ENCODE results near the gene CPSF4L. TPM values are rescaled to one million over a fixed set of nuclear protein-coding genes. Genes with fewer than 3 reads are reported as not detected.

CPSF4L gene
- total and polyA plus RNA-seq, 7 experiments from 2014 or later: not detected

- H3K27me3 ChIP-seq (ENCODE audit: control insufficient read depth in 2 of 2, insufficient read depth in 2 of 2, low read length in 2 of 2): no peaks in the 10 kb centered on the region
- Mint-ChIP-seq H3K27ac (peak overlapping the region; percentile 92 to 98 (median 96)), H3K4me1 (peaks cover 50 to 81% (median 69%) of the 10 kb centered on the region in 7 donors), H3K9me3 (no peaks in the 10 kb centered on the region), H3K27me3 (no peaks in the 10 kb centered on the region), H3K36me3 (peaks cover 6 to 25% (median 12%) of the 10 kb centered on the region in 5 donors), H3K4me3 (peak overlapping the region; percentile 90 to 98 (median 95))
- H3K9me3 ChIP-seq (ENCODE audit: control insufficient read depth in 2 of 3, low read length in 3 of 3): no peaks in the 10 kb centered on the region
- ATAC-seq: peak; percentile 54
- ChIA-PET CTCF (interaction anchor here (0.5 to 1.8 kb wide), 6 partner anchors 13 to 506 kb away, joined by 3 to 9 read pairs (median 5); partner anchors contain the start of gene COG1), POLR2A (interaction anchor here (0.6 to 4.0 kb wide), 8 partner anchors 12 to 513 kb away, joined by 3 to 30 read pairs (median 5); partner anchors contain the start of gene COG1)
- H3K27ac ChIP-seq (ENCODE audit: low read depth, low read length): peak overlapping the region; percentile 86
- intact Hi-C loops (cut with micrococcal nuclease): loop anchor here (1.0 to 10.0 kb wide), 13 partner anchors 20 to 1515 kb away; partner anchors contain the start of genes SLC39A11 (in 2 of the 2), CDC42EP4 (in 1 of the 2), COG1 (in 1 of the 2) and NHERF1 (in 1 of the 2)
- peak in 1 of 9 donors; percentile 18 for DNase-seq
- H3K4me1 ChIP-seq (ENCODE audit: control insufficient read depth in 2 of 2, insufficient read depth in 2 of 2, low read length in 2 of 2): peaks cover 20 to 33% of the 10 kb centered on the region in 2 donors
- H3K4me3 ChIP-seq (ENCODE audit: low read length): peak overlapping the region; percentile 87
- peaks cover 0 to 27% (median 0%) of the 10 kb centered on the region in 3 experiments for H3K36me3 ChIP-seq (ENCODE audit: control insufficient read depth in 2 of 3, insufficient read depth in 3 of 3, low read length in 3 of 3)
Measured at GRCh38 chr17:73232587-73233373, 28.9 kb downstream of the CPSF4L start.

GRCh38 chr17:73231841-73232586 lies 29.7 kb downstream of the CPSF4L start:
- peaks cover 20 to 32% of the 10 kb centered on the region in 2 donors for H3K4me1 ChIP-seq (ENCODE audit: control insufficient read depth in 2 of 2, insufficient read depth in 2 of 2, low read length in 2 of 2)
- Mint-ChIP-seq H3K4me3 (peak overlapping the region; percentile 90 to 98 (median 95)), H3K27me3 (no peaks in the 10 kb centered on the region), H3K36me3 (peaks cover 6 to 26% (median 16%) of the 10 kb centered on the region in 5 donors), H3K4me1 (peaks cover 52 to 81% (median 70%) of the 10 kb centered on the region in 7 donors), H3K9me3 (no peaks in the 10 kb centered on the region), H3K27ac (peak overlapping the region; percentile 92 to 98 (median 96))
- H3K9me3 ChIP-seq (ENCODE audit: control insufficient read depth in 2 of 3, low read length in 3 of 3): no peaks in the 10 kb centered on the region
- CTCF ChIA-PET: interaction anchor here (1.0 to 1.8 kb wide), 6 partner anchors 12 to 505 kb away, joined by 4 to 9 read pairs (median 5); partner anchors contain the start of gene COG1
- H3K4me3 ChIP-seq (ENCODE audit: low read length): peak overlapping the region; percentile 87
- ATAC-seq (peak; percentile 98), DNase-seq (peak; percentile 93 to 99 (median 96))
- peaks cover 0 to 27% (median 0%) of the 10 kb centered on the region in 3 experiments for H3K36me3 ChIP-seq (ENCODE audit: control insufficient read depth in 2 of 3, insufficient read depth in 3 of 3, low read length in 3 of 3)
- no peaks in the 10 kb centered on the region for H3K27me3 ChIP-seq (ENCODE audit: control insufficient read depth in 2 of 2, insufficient read depth in 2 of 2, low read length in 2 of 2)
- POLR2A ChIA-PET: interaction anchor here (0.6 to 4.0 kb wide), 8 partner anchors 11 to 512 kb away, joined by 3 to 30 read pairs (median 5); partner anchors contain the start of gene COG1
- intact Hi-C loops (cut with micrococcal nuclease): loop anchor here (1.0 to 10.0 kb wide), 13 partner anchors 19 to 1515 kb away; partner anchors contain the start of genes SLC39A11 (in 2 of the 2), CDC42EP4 (in 1 of the 2), COG1 (in 1 of the 2) and NHERF1 (in 1 of the 2)
- H3K27ac ChIP-seq (ENCODE audit: low read depth, low read length): peak overlapping the region; percentile 86

DNA sequence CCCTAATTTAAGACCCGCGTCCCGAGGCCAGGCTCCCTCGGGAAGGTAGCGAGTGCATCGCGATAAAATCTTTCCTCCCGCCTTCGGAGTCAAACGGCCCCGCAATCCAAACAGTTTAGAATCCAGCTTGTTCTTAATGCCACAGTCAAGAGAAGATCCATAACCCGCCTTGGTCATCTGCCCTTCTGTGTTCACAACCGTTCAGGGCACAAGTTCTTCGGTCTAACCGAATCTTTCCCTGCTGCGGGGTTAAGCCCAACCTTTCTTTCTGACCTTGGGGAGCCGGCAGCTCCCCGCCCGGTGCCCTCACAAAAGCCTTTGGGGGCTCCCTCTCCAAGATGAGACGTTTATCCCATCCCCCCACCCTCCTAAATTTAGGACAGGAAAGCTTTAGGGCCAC lies 30.3 kb downstream of the CPSF4L start:
- H3K27me3 Mint-ChIP-seq: no peaks in the 10 kb centered on the region
- peaks cover 48 to 81% (median 70%) of the 10 kb centered on the region in 7 donors for H3K4me1 Mint-ChIP-seq
- peaks cover 6 to 28% (median 16%) of the 10 kb centered on the region in 5 donors for H3K36me3 Mint-ChIP-seq
- no peaks in the 10 kb centered on the region for H3K9me3 Mint-ChIP-seq
- intact Hi-C loops (cut with micrococcal nuclease): loop anchor here (5.0 to 10.0 kb wide), 4 partner anchors 504 to 1516 kb away; partner anchors contain the start of genes NHERF1 (in 1 of the 2) and RPL38 (in 1 of the 2)
- H3K4me3 ChIP-seq (ENCODE audit: low read length): peak overlapping the region; percentile 87
- peaks cover 24 to 32% of the 10 kb centered on the region in 2 donors for H3K4me1 ChIP-seq (ENCODE audit: control insufficient read depth in 2 of 2, insufficient read depth in 2 of 2, low read length in 2 of 2)
- H3K9me3 ChIP-seq (ENCODE audit: control insufficient read depth in 2 of 3, low read length in 3 of 3): no peaks in the 10 kb centered on the region
- CTCF ChIA-PET: interaction anchor here (1.0 to 1.8 kb wide), 5 partner anchors 24 to 504 kb away, joined by 4 to 9 read pairs (median 5); partner anchors contain the start of gene COG1
- DNase-seq: peak in 1 of 9 donors; percentile 5
- POLR2A ChIA-PET: interaction anchor here (1.2 to 4.0 kb wide), 5 partner anchors 10 to 504 kb away, joined by 5 to 30 read pairs (median 5); partner anchors contain the start of gene COG1
- H3K27ac Mint-ChIP-seq: peak overlapping the region; percentile 89 to 98 (median 96)
- H3K27me3 ChIP-seq (ENCODE audit: control insufficient read depth in 2 of 2, insufficient read depth in 2 of 2, low read length in 2 of 2): no peaks in the 10 kb centered on the region
- H3K36me3 ChIP-seq (ENCODE audit: control insufficient read depth in 2 of 3, insufficient read depth in 3 of 3, low read length in 3 of 3): peaks cover 0 to 26% (median 0%) of the 10 kb centered on the region in 3 experiments
- ATAC-seq: no peak
- H3K27ac ChIP-seq (ENCODE audit: low read depth, low read length): peak overlapping the region; percentile 86
- peak overlapping the region; percentile 90 to 98 (median 95) for H3K4me3 Mint-ChIP-seq

GRCh38 chr17:73230088-73230487 lies 31.6 kb downstream of the CPSF4L start:
- H3K27me3 ChIP-seq (ENCODE audit: control insufficient read depth in 2 of 2, insufficient read depth in 2 of 2, low read length in 2 of 2): no peaks in the 10 kb centered on the region
- H3K4me1 ChIP-seq (ENCODE audit: control insufficient read depth in 2 of 2, insufficient read depth in 2 of 2, low read length in 2 of 2): peaks cover 24 to 32% of the 10 kb centered on the region in 2 donors
- intact Hi-C loops (cut with micrococcal nuclease): loop anchor here (5.0 to 10.0 kb wide), 4 partner anchors 503 to 1517 kb away; partner anchors contain the start of genes NHERF1 (in 1 of the 2) and RPL38 (in 1 of the 2)
- ChIA-PET CTCF (no interaction called here), POLR2A (interaction anchor here (0.9 to 4.0 kb wide), 2 partner anchors 18 to 38 kb away, joined by 3 to 21 read pairs; partner anchors contain the start of gene COG1)
- peak overlapping the region in 3 of 9 donors; percentile 25 to 76 (median 59) for H3K27ac Mint-ChIP-seq
- peak overlapping the region; percentile 90 to 98 (median 95) for H3K4me3 Mint-ChIP-seq
- H3K36me3 ChIP-seq (ENCODE audit: control insufficient read depth in 2 of 3, insufficient read depth in 3 of 3, low read length in 3 of 3): peaks cover 0 to 13% (median 0%) of the 10 kb centered on the region in 3 experiments
- H3K9me3 Mint-ChIP-seq: no peaks in the 10 kb centered on the region
- no peak overlapping the region for H3K4me3 ChIP-seq (ENCODE audit: low read length)
- ATAC-seq (no peak), DNase-seq (no peak)
- no peak overlapping the region for H3K27ac ChIP-seq (ENCODE audit: low read depth, low read length)
- no peaks in the 10 kb centered on the region for H3K9me3 ChIP-seq (ENCODE audit: control insufficient read depth in 2 of 3, low read length in 3 of 3)
- peaks cover 48 to 79% (median 68%) of the 10 kb centered on the region in 7 donors for H3K4me1 Mint-ChIP-seq
- no peaks in the 10 kb centered on the region for H3K27me3 Mint-ChIP-seq
- H3K36me3 Mint-ChIP-seq: peaks cover 0 to 23% (median 4%) of the 10 kb centered on the region in 5 donors

GRCh38 chr17:73228748-73229236 lies 32.9 kb downstream of the CPSF4L start:
- POLR2A ChIA-PET: interaction anchor here (1.8 to 4.0 kb wide), 2 partner anchors 17 to 34 kb away, joined by 7 to 21 read pairs; no protein-coding TSS in a partner anchor
- H3K27ac ChIP-seq (ENCODE audit: low read depth, low read length): peak overlapping the region; percentile 12
- Mint-ChIP-seq H3K9me3 (no peaks in the 10 kb centered on the region), H3K4me1 (peaks cover 53 to 81% (median 73%) of the 10 kb centered on the region in 7 donors), H3K4me3 (peak overlapping the region; percentile 0 to 61 (median 34)), H3K27ac (peak overlapping the region in 7 of 9 donors; percentile 3 to 65 (median 21)), H3K36me3 (peaks cover 0 to 23% (median 4%) of the 10 kb centered on the region in 5 donors), H3K27me3 (no peaks in the 10 kb centered on the region)
- H3K9me3 ChIP-seq (ENCODE audit: control insufficient read depth in 2 of 3, low read length in 3 of 3): no peaks in the 10 kb centered on the region
- peaks cover 0 to 13% (median 0%) of the 10 kb centered on the region in 3 experiments for H3K36me3 ChIP-seq (ENCODE audit: control insufficient read depth in 2 of 3, insufficient read depth in 3 of 3, low read length in 3 of 3)
- ATAC-seq (no peak), DNase-seq (no peak)
- CTCF ChIA-PET: interaction anchor here (1.3 kb wide), 1 partner anchor 502 kb away, joined by 3 read pairs; no protein-coding TSS in a partner anchor
- H3K27me3 ChIP-seq (ENCODE audit: control insufficient read depth in 2 of 2, insufficient read depth in 2 of 2, low read length in 2 of 2): no peaks in the 10 kb centered on the region
- H3K4me3 ChIP-seq (ENCODE audit: low read length): no peak overlapping the region
- peaks cover 28 to 29% of the 10 kb centered on the region in 2 donors for H3K4me1 ChIP-seq (ENCODE audit: control insufficient read depth in 2 of 2, insufficient read depth in 2 of 2, low read length in 2 of 2)
- intact Hi-C loops (cut with micrococcal nuclease): no loop called here

All from naive thymus-derived CD4-positive, alpha-beta T cell (primary cell).